GM19351 (cell line): ENCODE results near the gene KLF4.

Source experiments
- ATAC-seq: cut with Tn5 transposase; IDR thresholded peaks from one replicate; pipeline ENCODE4 v1.9.1; 2021; ENCODE audit warnings: mild to moderate bottlenecking, moderate library complexity; ENCODE audit not compliant: unreplicated experiment

Gene KLF4

GRCh38 chr9:107488375-107489143, 1.0 kb downstream of the KLF4 start:
- ATAC-seq, result no peak

- ATAC-seq, result peak; percentile 20
These were observed 1.8 kb downstream of the KLF4 start for GRCh38 chr9:107487521-107488374.

GRCh38 chr9:107486674-107487520, 2.7 kb downstream of the KLF4 start:
- ATAC-seq, result no peak

DNA sequence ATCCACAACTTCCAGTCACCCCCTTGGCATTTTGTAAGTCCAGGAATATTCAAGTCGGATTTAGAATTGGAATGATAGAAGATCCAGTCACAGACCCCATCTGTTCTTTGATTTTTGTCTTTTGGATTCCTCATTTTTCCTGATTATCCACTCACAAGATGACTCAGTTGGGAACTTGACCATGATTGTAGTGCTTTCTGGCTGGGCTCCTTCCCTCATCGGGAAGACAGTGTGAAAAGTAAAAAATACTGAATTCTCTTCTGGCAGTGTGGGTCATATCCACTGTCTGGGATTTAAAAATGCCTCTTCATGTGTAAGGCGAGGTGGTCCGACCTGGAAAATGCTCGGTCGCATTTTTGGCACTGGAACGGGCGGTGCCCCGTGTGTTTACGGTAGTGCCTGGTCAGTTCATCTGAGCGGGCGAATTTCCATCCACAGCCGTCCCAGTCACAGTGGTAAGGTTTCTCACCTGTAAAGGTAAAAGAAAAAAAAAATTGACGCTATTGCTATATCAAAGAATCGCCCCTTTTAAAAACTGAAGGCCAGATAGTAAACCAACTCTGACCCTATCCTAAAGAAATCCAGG, 4.0 kb downstream of the KLF4 start:
- ATAC-seq, result no peak

DNA sequence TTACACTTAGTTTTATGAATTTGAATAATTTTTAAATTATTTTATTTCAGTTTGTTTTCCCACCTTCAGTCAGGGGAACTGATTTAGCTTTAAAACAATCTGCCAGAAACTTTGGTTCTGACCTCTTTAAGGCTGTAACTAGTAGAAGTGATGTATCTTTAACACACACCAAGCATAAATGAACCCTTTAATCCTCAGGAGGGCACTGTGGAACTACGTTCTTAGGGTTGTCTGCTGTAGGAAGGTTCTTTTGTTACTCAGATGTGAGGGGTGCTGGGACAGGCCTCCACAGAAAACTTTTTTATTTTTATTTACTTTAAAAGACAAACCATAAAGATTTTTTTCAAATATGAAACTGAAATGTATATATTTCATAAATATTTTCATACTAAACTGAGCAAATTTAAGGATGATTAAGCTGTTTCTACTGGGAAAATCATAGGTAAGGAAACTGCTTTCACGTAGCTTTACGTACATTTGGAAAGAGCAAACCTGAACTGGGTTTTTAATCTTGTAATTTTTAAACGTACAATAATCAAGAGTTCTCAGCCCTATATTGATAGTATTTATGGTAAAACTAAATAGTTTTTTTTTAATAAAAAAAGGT, 5.3 kb downstream of the KLF4 start:
- ATAC-seq, result peak; percentile 58

DNA sequence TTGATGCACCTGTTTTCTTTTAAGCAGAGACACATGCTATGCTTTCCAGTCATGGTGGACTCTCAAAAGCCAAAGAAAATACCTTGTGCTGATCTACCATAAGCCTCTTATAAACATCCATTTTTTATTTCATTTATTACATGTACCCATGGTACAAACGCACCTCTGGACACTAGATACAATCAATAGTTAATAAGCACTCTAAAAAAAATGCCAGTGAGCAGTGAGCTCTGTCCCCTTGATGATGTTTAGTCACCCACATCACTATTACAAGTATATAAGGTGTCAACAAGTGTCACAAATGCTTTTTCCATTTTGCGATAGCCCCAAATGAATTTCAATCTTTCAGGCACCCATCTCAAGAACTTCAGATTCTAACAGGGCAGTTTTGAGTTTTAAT, 5.9 kb downstream of the KLF4 start:
- ATAC-seq, result no peak

DNA sequence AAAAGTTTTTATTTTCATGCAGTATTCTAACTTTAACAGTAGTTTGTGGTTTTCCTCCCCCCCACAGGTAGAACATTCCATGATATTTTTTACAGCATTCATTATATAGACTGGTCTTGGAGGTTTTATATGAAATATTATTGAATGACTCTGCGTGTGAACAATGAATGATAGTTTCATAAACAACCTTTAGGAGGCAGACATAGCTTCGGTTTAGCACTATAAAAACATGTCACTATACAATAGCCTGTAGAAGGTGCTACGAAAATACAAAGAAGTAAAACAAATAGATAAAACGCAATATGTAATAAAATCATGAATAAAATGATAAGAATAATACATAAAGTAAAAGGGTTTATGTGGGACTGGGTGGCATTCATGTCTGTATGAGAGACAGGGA, 8.5 kb downstream of the KLF4 start:
- no peak for ATAC-seq

GRCh38 chr9:107480386-107480789, 9.2 kb downstream of the KLF4 start:
- no peak for ATAC-seq

- no peak for ATAC-seq
These were observed 10.8 kb downstream of the KLF4 start for GRCh38 chr9:107478805-107479204.

- ATAC-seq, result no peak
These were observed 15.4 kb downstream of the KLF4 start for GRCh38 chr9:107474124-107474523.

DNA sequence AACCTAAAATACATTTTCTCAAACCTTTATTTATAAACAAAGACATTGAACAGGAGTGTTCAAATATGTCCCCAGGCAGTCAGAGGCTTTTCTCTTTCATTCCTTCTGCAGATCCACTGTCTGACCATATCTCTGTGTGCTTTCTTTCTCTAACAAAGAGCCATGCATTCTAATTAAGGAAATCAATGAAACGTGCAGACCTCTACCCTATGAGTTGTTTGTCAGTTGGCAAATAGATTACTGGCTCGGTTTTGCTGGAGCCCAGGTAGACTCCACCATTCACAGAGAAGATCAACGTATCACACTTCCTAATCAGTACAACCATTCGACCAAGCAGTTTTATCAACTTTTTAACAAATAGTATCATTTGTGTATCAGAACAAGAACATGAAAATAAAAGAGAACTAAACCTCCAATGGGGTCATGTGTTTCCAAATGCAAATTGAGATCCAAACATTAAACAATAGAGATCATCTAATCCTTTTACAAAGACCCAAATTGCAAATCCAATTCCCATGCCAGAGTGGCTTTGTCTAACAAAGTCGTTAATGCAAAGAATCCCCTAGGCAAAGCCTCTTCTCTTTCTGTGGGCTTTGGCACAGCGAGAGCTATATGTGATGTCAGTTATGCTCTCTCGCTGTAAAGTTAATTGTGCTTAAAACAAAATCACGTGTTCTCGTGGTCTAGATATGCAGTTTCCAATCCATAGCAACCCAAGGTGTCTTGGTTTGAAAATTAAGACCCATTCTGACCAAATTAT, 16.8 kb downstream of the KLF4 start:
- ATAC-seq, result no peak

DNA sequence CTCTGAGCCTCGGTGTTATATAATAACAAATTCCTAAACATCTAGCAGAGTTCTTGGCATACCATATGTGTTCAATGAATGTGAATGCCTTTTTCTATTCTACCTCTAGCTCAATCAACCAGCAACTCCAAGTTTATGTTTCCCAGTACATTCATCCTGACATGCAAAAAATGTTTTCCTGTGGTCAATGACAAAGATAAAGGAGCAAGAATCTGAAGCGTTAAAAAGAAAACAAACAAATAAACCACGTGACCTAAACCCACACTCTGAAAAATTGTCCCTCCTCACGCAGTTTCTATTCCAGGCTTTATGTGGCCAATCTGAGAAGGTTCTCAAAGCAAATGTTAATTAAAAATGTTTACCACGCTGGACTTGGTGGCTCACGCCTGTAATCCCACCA, 18.0 kb downstream of the KLF4 start:
- ATAC-seq, result no peak

- no peak for ATAC-seq
These were observed 22.2 kb downstream of the KLF4 start for GRCh38 chr9:107467416-107467815.

GRCh38 chr9:107466826-107467225, 22.7 kb downstream of the KLF4 start:
- no peak for ATAC-seq

- peak; percentile 86 for ATAC-seq
These were observed 23.8 kb downstream of the KLF4 start for GRCh38 chr9:107465467-107466451.

- no peak for ATAC-seq
These were observed 25.1 kb downstream of the KLF4 start for GRCh38 chr9:107464516-107464915.

GRCh38 chr9:107462691-107463090, 26.9 kb downstream of the KLF4 start:
- ATAC-seq, result no peak

GRCh38 chr9:107460153-107461023, 29.2 kb downstream of the KLF4 start:
- no peak for ATAC-seq
